Thoracic aorta (tissue), 2 donors: ENCODE data around the gene STX19. TPM values are rescaled to one million over a fixed set of nuclear protein-coding genes. Genes with fewer than 3 reads are reported as not detected.

ENCODE experiments used
- ATAC-seq: fragments of 150-250 bp; one replicate; pipeline ENCODE4 v1.8.0; 2017; ENCODE audit warnings: low read depth; ENCODE audit not compliant: insufficient number of reproducible peaks, low FRiP score
- DNase-seq: peaks from one replicate; pipeline ENCODE4 v3.0.0-alpha.2; 2020; ENCODE audit warnings: low spot score
- H3K27ac ChIP-seq, 2 donors: fragments of 200-600 bp; sonication (generic); 1 replicate in 1 of 2; 2 replicates in 1 of 2; pipeline ENCODE4 v1.5.1; 2016; ENCODE audit warnings: mild to moderate bottlenecking in 2 of 2, moderate library complexity in 2 of 2
- H3K27me3 ChIP-seq: fragments of 200-600 bp; sonication (generic); replicated peaks from 2 replicates; pipeline ENCODE4 v1.6.0; 2016; ENCODE audit warnings: mild to moderate bottlenecking; ENCODE audit not compliant: insufficient read depth
- H3K36me3 ChIP-seq: fragments of 200-600 bp; sonication (generic); one replicate; pipeline ENCODE4 v1.5.1; 2016
- H3K4me1 ChIP-seq, 2 donors: fragments of 200-600 bp; sonication (generic); 1 replicate in 1 of 2; 2 replicates in 1 of 2; pipeline versions ENCODE4 v1.5.1 to v1.6.0; 2016; ENCODE audit warnings: low read depth in 2 of 2, mild to moderate bottlenecking in 1 of 2; ENCODE audit not compliant: control insufficient read depth in 1 of 2
- H3K4me3 ChIP-seq: fragments of 200-600 bp; sonication (generic); 2 replicates; pipeline ENCODE4 v1.5.1; 2016; ENCODE audit warnings: mild to moderate bottlenecking
- H3K9me3 ChIP-seq: fragments of 200-600 bp; sonication (generic); 2 replicates; pipeline ENCODE4 v1.5.1; 2016
- total RNA-seq, 2 donors: library from RNA; depleted of rRNA; stranded (reverse); fragments of >200 nt; gene quantifications; one replicate each; pipeline versions ENCODE4 v1.1.0 to v1.2.3, GENCODE V29; 2016
- TF ChIP-seq, protein P1 (sequence below): fragments of 200-600 bp; sonication (generic); IDR thresholded peaks from one replicate; pipeline ENCODE4 v1.5.1; 2019; ENCODE audit warnings: antibody characterized with exemption

The STX19 gene
- total RNA-seq, 2 donors from 2014 or later = not detected

- TF ChIP-seq, protein P1, sequence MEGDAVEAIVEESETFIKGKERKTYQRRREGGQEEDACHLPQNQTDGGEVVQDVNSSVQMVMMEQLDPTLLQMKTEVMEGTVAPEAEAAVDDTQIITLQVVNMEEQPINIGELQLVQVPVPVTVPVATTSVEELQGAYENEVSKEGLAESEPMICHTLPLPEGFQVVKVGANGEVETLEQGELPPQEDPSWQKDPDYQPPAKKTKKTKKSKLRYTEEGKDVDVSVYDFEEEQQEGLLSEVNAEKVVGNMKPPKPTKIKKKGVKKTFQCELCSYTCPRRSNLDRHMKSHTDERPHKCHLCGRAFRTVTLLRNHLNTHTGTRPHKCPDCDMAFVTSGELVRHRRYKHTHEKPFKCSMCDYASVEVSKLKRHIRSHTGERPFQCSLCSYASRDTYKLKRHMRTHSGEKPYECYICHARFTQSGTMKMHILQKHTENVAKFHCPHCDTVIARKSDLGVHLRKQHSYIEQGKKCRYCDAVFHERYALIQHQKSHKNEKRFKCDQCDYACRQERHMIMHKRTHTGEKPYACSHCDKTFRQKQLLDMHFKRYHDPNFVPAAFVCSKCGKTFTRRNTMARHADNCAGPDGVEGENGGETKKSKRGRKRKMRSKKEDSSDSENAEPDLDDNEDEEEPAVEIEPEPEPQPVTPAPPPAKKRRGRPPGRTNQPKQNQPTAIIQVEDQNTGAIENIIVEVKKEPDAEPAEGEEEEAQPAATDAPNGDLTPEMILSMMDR = no peak
- no peaks in the 10 kb centered on the region for H3K9me3 ChIP-seq
- H3K4me1 ChIP-seq = peaks cover 16 to 21% of the 10 kb centered on the region in 2 donors
- DNase-seq (no peak), ATAC-seq (no peak)
- no peak overlapping the region for H3K4me3 ChIP-seq
- H3K36me3 ChIP-seq = no peaks in the 10 kb centered on the region
- no peaks in the 10 kb centered on the region for H3K27me3 ChIP-seq
- peak overlapping the region in 1 of 2 donors; percentile 43 for H3K27ac ChIP-seq
These were observed 26.4 kb downstream of the STX19 start for GRCh38 chr3:94001827-94002495.

GRCh38 chr3:94001191-94001590 is 27.2 kb downstream of the STX19 start:
- H3K27me3 ChIP-seq = no peaks in the 10 kb centered on the region
- H3K4me1 ChIP-seq = peaks cover 16 to 21% of the 10 kb centered on the region in 2 donors
- no peak overlapping the region for H3K4me3 ChIP-seq
- TF ChIP-seq, protein P1 = no peak
- DNase-seq = no peak
- ATAC-seq = no peak
- H3K9me3 ChIP-seq = no peaks in the 10 kb centered on the region
- no peak overlapping the region for H3K27ac ChIP-seq
- no peaks in the 10 kb centered on the region for H3K36me3 ChIP-seq

DNA sequence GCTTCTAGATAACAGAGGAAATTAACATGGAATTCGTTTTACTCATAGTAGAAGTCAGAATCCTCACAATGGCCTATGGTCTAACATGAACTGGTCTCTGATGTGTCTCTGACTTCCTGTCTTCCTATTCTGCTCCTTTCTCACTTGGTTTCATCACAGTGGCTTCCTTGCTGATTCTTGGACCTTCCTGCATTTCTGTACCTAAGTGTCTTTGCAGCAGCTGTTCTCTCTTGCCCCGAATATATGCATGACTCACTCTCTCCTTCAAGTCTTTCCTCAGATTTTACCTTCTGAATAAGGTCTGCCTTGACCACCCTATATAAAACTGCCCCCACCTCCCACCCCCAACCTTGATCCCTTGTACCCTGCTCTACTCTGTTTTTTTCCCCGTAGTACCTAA is 34.3 kb downstream of the STX19 start:
- Histone ChIP-seq H3K27me3 (no peaks in the 10 kb centered on the region), H3K4me1 (no peaks in the 10 kb centered on the region), H3K9me3 (no peaks in the 10 kb centered on the region), H3K36me3 (no peaks in the 10 kb centered on the region), H3K4me3 (no peak overlapping the region), H3K27ac (no peak overlapping the region)
- no peak for DNase-seq
- TF ChIP-seq, protein P1 = no peak
- ATAC-seq = no peak

DNA sequence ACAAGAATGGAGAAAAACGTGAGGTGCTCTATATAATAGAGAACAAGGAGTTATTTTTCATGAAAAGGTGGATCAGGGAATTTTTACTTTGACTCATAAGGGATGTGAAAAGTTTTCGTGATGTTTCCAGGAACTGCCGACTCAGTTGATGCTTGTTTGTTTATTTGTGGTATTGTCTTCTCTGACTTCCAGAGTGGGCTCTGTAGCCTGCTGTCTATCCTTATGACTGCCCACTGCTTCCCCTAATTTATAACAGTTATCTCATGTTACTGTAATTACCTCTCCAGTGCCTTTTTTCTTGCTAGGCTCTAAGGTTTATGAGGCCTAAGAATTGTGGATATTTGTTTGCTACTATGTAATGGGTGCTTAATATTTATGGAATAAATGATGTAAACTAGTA is 36.2 kb downstream of the STX19 start:
- ATAC-seq = no peak
- no peaks in the 10 kb centered on the region for H3K36me3 ChIP-seq
- TF ChIP-seq, protein P1 = no peak
- peaks cover 0 to 5% of the 10 kb centered on the region in 2 donors for H3K4me1 ChIP-seq
- no peaks in the 10 kb centered on the region for H3K9me3 ChIP-seq
- DNase-seq = no peak
- H3K27me3 ChIP-seq = no peaks in the 10 kb centered on the region
- H3K4me3 ChIP-seq = no peak overlapping the region
- no peak overlapping the region for H3K27ac ChIP-seq

DNA sequence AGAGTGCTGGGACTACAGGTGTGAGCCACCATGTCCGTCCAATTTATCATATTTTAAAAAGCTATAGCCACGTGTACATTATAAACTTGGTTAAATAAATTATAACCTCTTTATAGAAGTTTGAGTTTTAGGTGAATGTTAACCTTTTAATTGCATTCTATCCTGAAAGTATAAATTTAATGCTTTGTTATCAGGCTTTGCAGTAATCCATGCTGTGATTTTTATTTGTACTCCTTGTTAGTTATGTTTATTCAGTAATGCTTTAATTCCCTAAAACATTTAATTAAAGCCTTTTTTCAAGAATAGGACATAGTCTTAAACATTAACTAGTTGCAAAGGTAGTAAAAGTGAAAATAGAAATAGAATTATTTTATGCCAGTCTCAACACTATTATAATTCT is 36.8 kb downstream of the STX19 start:
- no peaks in the 10 kb centered on the region for H3K9me3 ChIP-seq
- no peak for ATAC-seq
- TF ChIP-seq, protein P1 = no peak
- no peak for DNase-seq
- H3K27me3 ChIP-seq = no peaks in the 10 kb centered on the region
- no peak overlapping the region for H3K27ac ChIP-seq
- no peaks in the 10 kb centered on the region for H3K36me3 ChIP-seq
- H3K4me1 ChIP-seq = peaks cover 0 to 5% of the 10 kb centered on the region in 2 donors
- H3K4me3 ChIP-seq = no peak overlapping the region
